ENCODE data around the gene TMEM121.

- TF ChIP-seq, protein P1, sequence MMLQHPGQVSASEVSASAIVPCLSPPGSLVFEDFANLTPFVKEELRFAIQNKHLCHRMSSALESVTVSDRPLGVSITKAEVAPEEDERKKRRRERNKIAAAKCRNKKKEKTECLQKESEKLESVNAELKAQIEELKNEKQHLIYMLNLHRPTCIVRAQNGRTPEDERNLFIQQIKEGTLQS (IDR thresholded peaks at IDR 0.05) = no peak
- TF ChIP-seq HNF4G (IDR thresholded peaks at IDR 0.05) (no peak), CTCF (IDR thresholded peaks at IDR 0.05; ENCODE audit: low read depth, low read length, missing input control) (no peak), REST (IDR thresholded peaks at IDR 0.05) (no peak), ZBTB33 (IDR thresholded peaks at IDR 0.05) (no peak), TAF1 (conservative IDR thresholded peaks at IDR 0.05) (no peak), FOXA1 (IDR thresholded peaks at IDR 0.05) (no peak)
- TF ChIP-seq, protein P2, sequence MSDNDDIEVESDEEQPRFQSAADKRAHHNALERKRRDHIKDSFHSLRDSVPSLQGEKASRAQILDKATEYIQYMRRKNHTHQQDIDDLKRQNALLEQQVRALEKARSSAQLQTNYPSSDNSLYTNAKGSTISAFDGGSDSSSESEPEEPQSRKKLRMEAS (IDR thresholded peaks at IDR 0.05) = no peak
These were observed 18.3 kb upstream of the TMEM121 start for GRCh38 chr14:105508069-105508468.
